ENCODE measurements around the gene DEGS2. TPM values are rescaled to one million over a fixed set of nuclear protein-coding genes. Genes with fewer than 3 reads are reported as not detected.

The DEGS2 gene
- total and polyA plus RNA-seq, 3 donors from 2014 or later: 3.3 to 5.9 (median 3.9) TPM

GRCh38 chr14:100193417-100194357 is 34.2 kb upstream of the DEGS2 start:
- intact Hi-C loops (cut with DNase I; ENCODE audit: low total_unique reads): loop anchor here (5.0 kb wide), 1 partner anchor 221 kb away; no protein-coding TSS in a partner anchor
- Histone ChIP-seq H3K4me1 (peaks cover 18% of the 10 kb centered on the region), H3K36me3 (ENCODE audit: low read depth, missing control alignments) (no peaks in the 10 kb centered on the region), H3K27ac (peak overlapping the region; percentile 5 to 85), H3K9me3 (no peaks in the 10 kb centered on the region), H3K4me3 (peak overlapping the region; percentile 37 to 61), H3K27me3 (no peaks in the 10 kb centered on the region)
- TF ChIP-seq CTCF (IDR thresholded peaks at IDR 0.05): no peak
- TF ChIP-seq POLR2A (IDR thresholded peaks at IDR 0.05): no peak
- WGBS, 2 donors: 30 to 57% methylated on average over 8 to 12 of the region's 12 CpGs
- no peak for DNase-seq

GRCh38 chr14:100192672-100193416 is 33.4 kb upstream of the DEGS2 start:
- no peak for TF ChIP-seq POLR2A (IDR thresholded peaks at IDR 0.05)
- TF ChIP-seq CTCF (IDR thresholded peaks at IDR 0.05): peak; percentile 94 to 98 (median 95)
- peak; percentile 100 for DNase-seq
- H3K27me3 ChIP-seq: no peaks in the 10 kb centered on the region
- H3K27ac ChIP-seq: peak overlapping the region; percentile 41 to 85
- H3K9me3 ChIP-seq: no peaks in the 10 kb centered on the region
- H3K4me1 ChIP-seq: peaks cover 18% of the 10 kb centered on the region
- peak overlapping the region; percentile 37 to 61 for H3K4me3 ChIP-seq
- 2 to 6% methylated on average over 12 to 32 of the region's 62 CpGs for WGBS, 2 donors
- H3K36me3 ChIP-seq (ENCODE audit: low read depth, missing control alignments): no peaks in the 10 kb centered on the region
- intact Hi-C loops (cut with DNase I; ENCODE audit: low total_unique reads): loop anchor here (5.0 kb wide), 1 partner anchor 221 kb away; no protein-coding TSS in a partner anchor

GRCh38 chr14:100192250-100192671 is 32.8 kb upstream of the DEGS2 start:
- Histone ChIP-seq H3K36me3 (ENCODE audit: low read depth, missing control alignments) (no peaks in the 10 kb centered on the region), H3K9me3 (no peaks in the 10 kb centered on the region), H3K27me3 (no peaks in the 10 kb centered on the region), H3K4me3 (peak overlapping the region; percentile 37 to 61), H3K4me1 (peaks cover 18% of the 10 kb centered on the region), H3K27ac (peak overlapping the region; percentile 41 to 85)
- no peak for DNase-seq
- intact Hi-C loops (cut with DNase I; ENCODE audit: low total_unique reads): loop anchor here (5.0 kb wide), 1 partner anchor 220 kb away; no protein-coding TSS in a partner anchor
- 19 to 20% methylated on average over 13 to 21 of the region's 21 CpGs for WGBS, 2 donors
- TF ChIP-seq CTCF (IDR thresholded peaks at IDR 0.05) (no peak), POLR2A (IDR thresholded peaks at IDR 0.05) (no peak)

GRCh38 chr14:100191584-100192249 is 32.3 kb upstream of the DEGS2 start:
- H3K36me3 ChIP-seq (ENCODE audit: low read depth, missing control alignments): no peaks in the 10 kb centered on the region
- intact Hi-C loops (cut with DNase I; ENCODE audit: low total_unique reads): loop anchor here (5.0 kb wide), 1 partner anchor 219 kb away; no protein-coding TSS in a partner anchor
- peaks cover 18% of the 10 kb centered on the region for H3K4me1 ChIP-seq
- H3K4me3 ChIP-seq: peak overlapping the region in 1 of 2 donors; percentile 37
- no peak for DNase-seq
- peak overlapping the region; percentile 41 to 85 for H3K27ac ChIP-seq
- no peaks in the 10 kb centered on the region for H3K27me3 ChIP-seq
- H3K9me3 ChIP-seq: no peaks in the 10 kb centered on the region
- 43 to 46% methylated on average over 14 of the region's 14 CpGs for WGBS, 2 donors
- TF ChIP-seq CTCF (IDR thresholded peaks at IDR 0.05) (no peak), POLR2A (IDR thresholded peaks at IDR 0.05) (no peak)

Measured in testis (tissue), 3 donors.